ENCODE data around the gene CCDC160.

The CCDC160 gene

DNA sequence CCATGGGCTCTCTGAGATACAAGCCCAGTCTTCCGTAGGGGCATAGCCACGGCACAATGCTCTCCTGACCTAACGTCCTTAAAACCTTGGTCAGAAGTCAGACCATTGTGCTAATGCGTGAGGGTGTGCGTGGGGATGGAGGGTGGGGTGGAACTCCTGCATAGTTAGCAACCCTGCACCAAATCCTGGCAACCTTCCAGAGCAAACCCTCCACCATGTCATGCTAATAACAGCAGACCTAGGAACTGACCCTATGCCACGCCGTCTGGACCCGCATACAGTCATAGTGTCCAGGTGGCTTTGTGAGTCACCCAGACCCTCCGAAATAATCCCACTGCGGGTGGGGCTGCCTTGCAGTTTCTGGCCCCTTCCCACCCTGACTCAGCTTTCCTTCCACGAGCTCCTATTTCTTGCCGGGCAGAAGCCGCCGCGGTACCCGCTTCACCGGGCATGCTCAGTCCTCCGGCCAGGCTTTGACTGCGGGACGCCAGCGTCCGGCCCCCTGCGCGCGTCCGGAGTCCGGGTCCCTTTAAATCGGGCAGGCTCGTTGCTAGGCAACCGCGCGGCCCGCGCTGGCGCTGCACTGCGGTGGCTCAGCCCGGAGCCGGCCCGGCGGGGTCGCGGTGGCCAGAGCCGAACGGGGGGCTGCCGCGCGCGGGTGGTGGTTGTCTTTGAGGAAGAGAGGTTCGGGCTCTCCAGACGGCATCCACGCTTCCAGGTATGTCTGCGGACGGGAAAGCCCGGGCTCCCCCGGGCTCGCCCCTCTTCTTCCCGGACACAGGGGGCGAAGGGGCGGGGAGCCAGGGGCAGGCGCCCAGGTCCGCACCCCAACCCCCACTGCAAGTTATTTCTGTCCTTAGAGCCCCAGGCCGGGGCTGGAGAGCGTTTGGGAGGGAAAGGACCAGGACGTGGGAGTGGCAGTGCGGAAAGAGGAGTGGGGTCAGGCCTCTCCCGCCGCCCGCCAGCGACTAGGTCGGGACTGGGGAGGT lies at the start of gene CCDC160:
CCDC160 (plus strand) TSS at position 557 of the 989 bp plus-strand sequence. CDS start 7,619 bp downstream, outside the sequence.
- H3K4me3 ChIP-seq (ENCODE audit: low read depth, low read length): peak within 1 kb of the TSS; percentile 47
- TF ChIP-seq, protein P1, sequence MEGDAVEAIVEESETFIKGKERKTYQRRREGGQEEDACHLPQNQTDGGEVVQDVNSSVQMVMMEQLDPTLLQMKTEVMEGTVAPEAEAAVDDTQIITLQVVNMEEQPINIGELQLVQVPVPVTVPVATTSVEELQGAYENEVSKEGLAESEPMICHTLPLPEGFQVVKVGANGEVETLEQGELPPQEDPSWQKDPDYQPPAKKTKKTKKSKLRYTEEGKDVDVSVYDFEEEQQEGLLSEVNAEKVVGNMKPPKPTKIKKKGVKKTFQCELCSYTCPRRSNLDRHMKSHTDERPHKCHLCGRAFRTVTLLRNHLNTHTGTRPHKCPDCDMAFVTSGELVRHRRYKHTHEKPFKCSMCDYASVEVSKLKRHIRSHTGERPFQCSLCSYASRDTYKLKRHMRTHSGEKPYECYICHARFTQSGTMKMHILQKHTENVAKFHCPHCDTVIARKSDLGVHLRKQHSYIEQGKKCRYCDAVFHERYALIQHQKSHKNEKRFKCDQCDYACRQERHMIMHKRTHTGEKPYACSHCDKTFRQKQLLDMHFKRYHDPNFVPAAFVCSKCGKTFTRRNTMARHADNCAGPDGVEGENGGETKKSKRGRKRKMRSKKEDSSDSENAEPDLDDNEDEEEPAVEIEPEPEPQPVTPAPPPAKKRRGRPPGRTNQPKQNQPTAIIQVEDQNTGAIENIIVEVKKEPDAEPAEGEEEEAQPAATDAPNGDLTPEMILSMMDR (IDR thresholded peaks at IDR 0.05; ENCODE audit: low read depth, low read length, missing control alignments): no peak
- in situ Hi-C loops (cut with HindIII; ENCODE audit: low sequenced_read_pairs): no loop called here
- DNase-seq (ENCODE audit: low read depth): no peak

DNA sequence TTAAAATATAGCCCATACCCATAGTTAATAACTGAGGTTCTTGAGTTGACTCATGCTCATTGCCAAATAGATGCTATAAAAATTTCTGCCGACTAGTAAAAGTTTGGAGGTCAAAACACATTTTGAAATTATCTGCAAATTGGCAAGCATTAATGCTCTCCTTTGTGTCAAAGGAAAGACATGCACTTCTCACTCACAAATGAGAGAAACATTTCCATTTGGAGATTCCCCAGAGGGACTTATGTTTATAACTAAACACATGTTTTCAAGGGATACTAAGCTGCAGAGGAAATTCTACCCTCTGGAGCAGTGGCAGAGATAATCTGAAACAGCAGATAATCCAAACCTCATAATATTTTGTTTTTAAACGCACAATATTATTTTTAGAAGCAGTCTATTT lies 45.7 kb upstream of the CCDC160 start:
- no peak for DNase-seq (ENCODE audit: low read depth)
- no peak overlapping the region for H3K4me3 ChIP-seq (ENCODE audit: low read depth, low read length)
- TF ChIP-seq, protein P1 (IDR thresholded peaks at IDR 0.05; ENCODE audit: low read depth, low read length, missing control alignments): no peak
- in situ Hi-C loops (cut with HindIII; ENCODE audit: low sequenced_read_pairs): no loop called here

DNA sequence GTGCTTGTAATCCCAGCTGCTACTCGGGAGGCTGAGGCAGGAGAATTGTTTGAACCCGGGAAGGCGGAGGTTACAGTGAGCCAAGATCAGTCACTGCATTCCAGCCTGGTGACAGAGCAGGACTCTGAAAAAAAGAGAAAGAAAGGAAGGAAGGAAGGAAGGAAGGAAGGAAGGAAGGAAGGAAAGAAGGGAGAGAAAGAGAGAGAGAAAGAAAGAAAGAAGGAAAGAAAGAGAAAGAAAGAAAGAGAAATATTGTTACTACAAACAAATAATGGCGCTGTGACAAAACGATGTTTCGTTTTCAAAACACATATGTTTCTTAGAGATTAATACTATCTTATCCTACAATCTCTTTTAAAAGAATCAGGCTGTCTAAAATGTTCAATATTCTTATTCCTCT lies 42.1 kb upstream of the CCDC160 start:
- DNase-seq (ENCODE audit: low read depth): no peak
- TF ChIP-seq, protein P1 (IDR thresholded peaks at IDR 0.05; ENCODE audit: low read depth, low read length, missing control alignments): no peak
- in situ Hi-C loops (cut with HindIII; ENCODE audit: low sequenced_read_pairs): no loop called here
- H3K4me3 ChIP-seq (ENCODE audit: low read depth, low read length): no peak overlapping the region

DNA sequence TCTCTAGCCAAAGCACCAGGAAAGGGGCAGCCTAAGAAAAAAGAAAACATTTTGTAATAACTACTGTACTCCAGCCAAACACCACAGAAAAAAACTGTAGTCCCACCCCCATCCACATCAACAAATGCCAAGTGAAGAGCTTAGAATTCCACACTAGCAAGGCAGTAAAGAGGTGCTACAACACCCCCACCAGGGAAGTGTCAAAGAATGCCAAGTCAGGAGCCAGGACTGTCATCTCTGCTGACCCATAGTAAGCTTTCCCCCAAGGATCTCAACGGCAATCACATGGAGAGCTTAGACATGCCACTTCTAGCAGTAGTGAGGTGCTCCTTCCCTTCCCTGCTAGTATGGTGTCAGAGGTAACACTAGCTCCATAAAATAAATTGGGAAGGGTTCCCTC lies 34.4 kb upstream of the CCDC160 start:
- TF ChIP-seq, protein P1 (IDR thresholded peaks at IDR 0.05; ENCODE audit: low read depth, low read length, missing control alignments): no peak
- in situ Hi-C loops (cut with HindIII; ENCODE audit: low sequenced_read_pairs): no loop called here
- H3K4me3 ChIP-seq (ENCODE audit: low read depth, low read length): no peak overlapping the region
- DNase-seq (ENCODE audit: low read depth): no peak

DNA sequence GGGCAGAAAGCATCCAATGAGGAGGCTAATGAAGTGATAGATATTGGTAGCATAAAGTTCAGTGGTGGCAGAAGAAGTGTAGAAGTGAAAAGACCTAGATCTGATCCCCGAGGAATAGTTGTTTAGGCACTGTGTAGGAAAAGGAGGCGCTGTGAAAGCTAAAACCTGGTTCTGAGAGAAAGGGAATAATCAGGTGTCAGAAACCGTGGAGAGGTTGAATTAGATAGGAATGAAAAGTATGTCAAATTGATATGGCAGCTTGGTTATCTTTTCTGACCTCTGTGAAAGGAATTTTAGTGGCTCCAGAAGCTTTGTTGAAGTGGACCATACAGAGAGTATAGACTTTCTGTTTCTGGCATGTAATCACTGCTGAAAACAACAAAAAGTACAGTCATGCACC lies 30.8 kb upstream of the CCDC160 start:
- H3K4me3 ChIP-seq (ENCODE audit: low read depth, low read length): no peak overlapping the region
- in situ Hi-C loops (cut with HindIII; ENCODE audit: low sequenced_read_pairs): no loop called here
- DNase-seq (ENCODE audit: low read depth): no peak
- TF ChIP-seq, protein P1 (IDR thresholded peaks at IDR 0.05; ENCODE audit: low read depth, low read length, missing control alignments): no peak

DNA sequence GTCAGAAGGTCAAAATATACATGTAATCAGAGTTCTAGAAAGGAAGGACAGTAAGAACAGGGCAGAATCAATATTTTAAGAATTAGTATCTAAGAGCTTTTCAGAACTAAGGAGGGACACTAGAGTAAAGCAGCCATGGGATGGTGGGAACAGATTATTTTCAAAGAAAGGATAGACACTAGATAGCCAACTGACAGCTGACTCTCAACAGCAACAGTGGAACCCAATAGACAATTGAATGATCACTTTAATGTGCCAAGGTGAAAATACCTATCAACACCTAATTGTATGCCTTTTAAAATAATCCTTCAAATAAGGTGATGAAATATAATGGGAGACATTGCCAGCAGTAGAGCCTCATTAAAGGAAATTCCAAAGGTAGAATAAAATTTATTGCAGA lies 26.5 kb upstream of the CCDC160 start:
- H3K4me3 ChIP-seq (ENCODE audit: low read depth, low read length): no peak overlapping the region
- no peak for DNase-seq (ENCODE audit: low read depth)
- in situ Hi-C loops (cut with HindIII; ENCODE audit: low sequenced_read_pairs): no loop called here
- TF ChIP-seq, protein P1 (IDR thresholded peaks at IDR 0.05; ENCODE audit: low read depth, low read length, missing control alignments): no peak

Measured in astrocyte of the cerebellum (primary cell).